Fibroblast of lung (primary cell): ENCODE measurements around the gene EEPD1. TPM values are rescaled to one million over a fixed set of nuclear protein-coding genes. Genes with fewer than 3 reads are reported as not detected.

Source experiments
- DNase-seq, 2 donors: peaks; one replicate each; pipeline versions ENCODE4 v3.0.0 to v3.0.0-alpha.2; 2010; ENCODE audit warnings: low read depth in 2 of 2
- H2AFZ ChIP-seq: 2 replicates; pipeline ENCODE4 v1.5.1; 2012; ENCODE audit warnings: low read length, control low read depth, inconsistent platforms
- H3K27ac ChIP-seq: 2 replicates; pipeline ENCODE4 v1.5.1; 2011; ENCODE audit warnings: low read length, control low read depth; ENCODE audit not compliant: insufficient read depth
- H3K27me3 ChIP-seq: 2 replicates; pipeline ENCODE4 v1.5.1; 2011; ENCODE audit warnings: mild to moderate bottlenecking, low read length; ENCODE audit not compliant: control insufficient read depth, insufficient read depth
- H3K36me3 ChIP-seq: 2 replicates; pipeline ENCODE4 v1.5.1; 2011; ENCODE audit warnings: low read length; ENCODE audit not compliant: control insufficient read depth, insufficient read depth
- H3K4me1 ChIP-seq: 2 replicates; pipeline ENCODE4 v1.5.1; 2011; ENCODE audit warnings: low read length; ENCODE audit not compliant: control insufficient read depth, insufficient read depth; ENCODE audit errors: extremely low read depth
- H3K4me2 ChIP-seq: 2 replicates; pipeline ENCODE4 v1.5.1; 2011; ENCODE audit warnings: low read length, control low read depth; ENCODE audit not compliant: insufficient read depth; ENCODE audit errors: extremely low read depth
- H3K4me3 ChIP-seq, 4 experiments: fragments of 200-600 bp in 1 of 4; sonication (generic) in 1 of 4; replicated peaks in 1 of 4; 2 replicates each; pipeline ENCODE4 v1.5.1; 2011 to 2016; ENCODE audit warnings: low read length in 4 of 4, low read depth in 3 of 4, mild to moderate bottlenecking in 3 of 4, control low read depth in 2 of 4, inconsistent platforms in 1 of 4, mixed read lengths in 1 of 4; ENCODE audit not compliant: insufficient read depth in 1 of 4; ENCODE audit errors: control extremely low read depth in 1 of 4
- H3K79me2 ChIP-seq: 2 replicates; pipeline ENCODE4 v1.5.1; 2012; ENCODE audit warnings: mild to moderate bottlenecking, low read length, inconsistent platforms; ENCODE audit not compliant: control insufficient read depth, insufficient read depth
- H3K9ac ChIP-seq: 2 replicates; pipeline ENCODE4 v1.5.1; 2011; ENCODE audit warnings: mild to moderate bottlenecking, low read length, control low read depth; ENCODE audit not compliant: insufficient read depth
- H3K9me3 ChIP-seq: 2 replicates; pipeline ENCODE4 v1.5.1; 2012; ENCODE audit warnings: low read depth, low read length; ENCODE audit not compliant: control insufficient read depth, insufficient read depth
- H4K20me1 ChIP-seq: 2 replicates; pipeline ENCODE4 v1.5.1; 2011; ENCODE audit warnings: low read length; ENCODE audit not compliant: control insufficient read depth, insufficient read depth; ENCODE audit errors: extremely low read depth
- CTCF ChIP-seq, 2 donors: IDR thresholded peaks in 1 of 2; conservative IDR thresholded peaks in 1 of 2; 1 replicate in 1 of 2; 2 replicates in 1 of 2; pipeline ENCODE4 v1.5.1; 2011 to 2012; ENCODE audit warnings: low read length in 2 of 2, control low read depth in 1 of 2, inconsistent platforms in 1 of 2, low read depth in 1 of 2, mild to moderate bottlenecking in 1 of 2
- EZH2 ChIP-seq: IDR thresholded peaks from 2 replicates; pipeline ENCODE4 v1.5.1; 2012; ENCODE audit warnings: low read length, control low read depth, mild to moderate bottlenecking; ENCODE audit errors: missing control alignments
- polyA plus RNA-seq, 2 donors: library from polyadenylated mRNA; depleted of rRNA in 1 of 2; stranded (reverse) in 1 of 2; unstranded in 1 of 2; fragments of >200 nt; gene quantifications; 2 replicates each; pipeline ENCODE4 v1.2.1, GENCODE V29; 2011 to 2012; ENCODE audit warnings: missing spikeins in 1 of 2
- total RNA-seq: library from RNA; depleted of rRNA; stranded (reverse); fragments of >200 nt; gene quantifications from 2 replicates; pipeline ENCODE4 v1.2.1, GENCODE V29; 2014

The EEPD1 gene
- total and polyA plus RNA-seq, 2 donors (not counting 1 experiment from before 2014, with no cell fraction given), result 8.4 to 15.9 TPM

- DNase-seq, result no peak
- no peak for TF ChIP-seq CTCF (conservative IDR thresholded peaks at IDR 0.05 in 1 of 2, IDR thresholded peaks at IDR 0.05 in 1 of 2; ENCODE audit: low read depth in 1 of 2, low read length in 2 of 2)
- no peak for TF ChIP-seq EZH2
- Histone ChIP-seq H3K4me3 (no peak overlapping the region), H2AFZ (no peak overlapping the region), H4K20me1 (peaks cover 2% of the 10 kb centered on the region), H3K79me2 (no peaks in the 10 kb centered on the region), H3K9ac (no peak overlapping the region), H3K9me3 (no peaks in the 10 kb centered on the region), H3K4me1 (peaks cover 4% of the 10 kb centered on the region), H3K4me2 (no peak overlapping the region), H3K36me3 (no peaks in the 10 kb centered on the region), H3K27ac (no peak overlapping the region), H3K27me3 (no peaks in the 10 kb centered on the region)
Measured at GRCh38 chr7:36228039-36228438, 75.0 kb downstream of the EEPD1 start.

- H4K20me1 ChIP-seq, result peaks cover 2% of the 10 kb centered on the region
- H3K27me3 ChIP-seq, result no peaks in the 10 kb centered on the region
- no peak for TF ChIP-seq CTCF (conservative IDR thresholded peaks at IDR 0.05 in 1 of 2, IDR thresholded peaks at IDR 0.05 in 1 of 2; ENCODE audit: low read depth in 1 of 2, low read length in 2 of 2)
- TF ChIP-seq EZH2, result no peak
- H3K27ac ChIP-seq, result no peak overlapping the region
- H3K79me2 ChIP-seq, result no peaks in the 10 kb centered on the region
- peaks cover 4% of the 10 kb centered on the region for H3K4me1 ChIP-seq
- no peak overlapping the region for H3K9ac ChIP-seq
- no peak overlapping the region for H3K4me2 ChIP-seq
- H3K9me3 ChIP-seq, result no peaks in the 10 kb centered on the region
- H3K4me3 ChIP-seq, result no peak overlapping the region
- DNase-seq, result no peak
- H3K36me3 ChIP-seq, result no peaks in the 10 kb centered on the region
- H2AFZ ChIP-seq, result no peak overlapping the region
Measured at GRCh38 chr7:36231406-36231805, 78.4 kb downstream of the EEPD1 start.

GRCh38 chr7:36232555-36232954 is 79.5 kb downstream of the EEPD1 start:
- Histone ChIP-seq H3K9me3 (no peaks in the 10 kb centered on the region), H3K27me3 (no peaks in the 10 kb centered on the region), H3K79me2 (no peaks in the 10 kb centered on the region), H3K9ac (no peak overlapping the region), H3K36me3 (no peaks in the 10 kb centered on the region), H3K4me2 (no peak overlapping the region), H3K4me1 (peaks cover 2% of the 10 kb centered on the region), H2AFZ (no peak overlapping the region), H3K27ac (no peak overlapping the region), H4K20me1 (peaks cover 2% of the 10 kb centered on the region), H3K4me3 (no peak overlapping the region)
- DNase-seq, result no peak
- TF ChIP-seq CTCF (conservative IDR thresholded peaks at IDR 0.05 in 1 of 2, IDR thresholded peaks at IDR 0.05 in 1 of 2; ENCODE audit: low read depth in 1 of 2, low read length in 2 of 2) (no peak), EZH2 (no peak)
